Neural progenitor cell (in vitro differentiated cells): ENCODE results near the gene PACSIN2.

Source experiments
- EZH2phosphoT487 ChIP-seq: fragments of 200-600 bp; sonication (generic); IDR thresholded peaks from 2 replicates; pipeline ENCODE4 v1.6.1; 2017; ENCODE audit warnings: antibody characterized with exemption
- TF ChIP-seq, protein P1 (sequence below): fragments of 200-600 bp; sonication (generic); IDR thresholded peaks from 2 replicates; pipeline ENCODE4 v1.5.1; 2017; ENCODE audit warnings: antibody characterized with exemption, mild to moderate bottlenecking

DNA sequence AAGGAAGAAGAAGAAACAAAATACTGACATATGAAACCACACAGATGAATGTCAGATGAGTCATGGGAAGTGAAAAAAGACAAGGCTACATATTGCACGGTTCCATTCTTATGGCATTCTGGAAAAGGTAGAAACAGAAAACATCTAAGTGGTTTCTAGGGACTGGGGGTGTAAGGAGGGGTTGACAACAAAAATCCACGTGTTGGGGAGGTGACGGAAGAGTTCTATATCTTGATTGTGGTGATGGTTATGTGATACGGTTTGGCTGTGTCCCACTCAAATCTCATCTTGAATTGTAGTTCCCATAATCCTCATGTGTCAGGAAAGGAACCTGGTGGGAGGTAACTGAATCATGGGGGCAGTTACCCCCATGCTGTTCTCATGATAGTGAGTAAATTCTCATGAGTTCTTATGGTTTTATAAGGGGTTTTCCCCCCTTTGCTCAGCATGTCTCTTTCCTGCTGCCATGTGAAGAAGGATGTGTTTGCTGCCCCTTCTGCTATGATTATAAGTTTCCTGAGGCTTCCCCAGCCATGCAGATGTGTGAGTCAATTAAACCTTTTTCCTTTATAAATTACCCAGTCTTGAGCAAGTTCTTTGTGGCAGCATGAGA lies 151.5 kb downstream of the PACSIN2 start:
- TF ChIP-seq, protein P1, sequence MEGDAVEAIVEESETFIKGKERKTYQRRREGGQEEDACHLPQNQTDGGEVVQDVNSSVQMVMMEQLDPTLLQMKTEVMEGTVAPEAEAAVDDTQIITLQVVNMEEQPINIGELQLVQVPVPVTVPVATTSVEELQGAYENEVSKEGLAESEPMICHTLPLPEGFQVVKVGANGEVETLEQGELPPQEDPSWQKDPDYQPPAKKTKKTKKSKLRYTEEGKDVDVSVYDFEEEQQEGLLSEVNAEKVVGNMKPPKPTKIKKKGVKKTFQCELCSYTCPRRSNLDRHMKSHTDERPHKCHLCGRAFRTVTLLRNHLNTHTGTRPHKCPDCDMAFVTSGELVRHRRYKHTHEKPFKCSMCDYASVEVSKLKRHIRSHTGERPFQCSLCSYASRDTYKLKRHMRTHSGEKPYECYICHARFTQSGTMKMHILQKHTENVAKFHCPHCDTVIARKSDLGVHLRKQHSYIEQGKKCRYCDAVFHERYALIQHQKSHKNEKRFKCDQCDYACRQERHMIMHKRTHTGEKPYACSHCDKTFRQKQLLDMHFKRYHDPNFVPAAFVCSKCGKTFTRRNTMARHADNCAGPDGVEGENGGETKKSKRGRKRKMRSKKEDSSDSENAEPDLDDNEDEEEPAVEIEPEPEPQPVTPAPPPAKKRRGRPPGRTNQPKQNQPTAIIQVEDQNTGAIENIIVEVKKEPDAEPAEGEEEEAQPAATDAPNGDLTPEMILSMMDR, result no peak
- TF ChIP-seq EZH2phosphoT487, result no peak
